OCI-LY1 (cell line): Measurements from ENCODE around the gene CCL25.

Source experiments
- H2AFZ ChIP-seq: fragments of 200-600 bp; sonication (generic), shearing (Covaris generic); 2 replicates; pipeline ENCODE4 v1.6.0; 2014; ENCODE audit warnings: antibody characterized with exemption, mild to moderate bottlenecking, low read length
- H3F3A ChIP-seq: fragments of 200-600 bp; sonication (generic), shearing (Covaris generic); 2 replicates; pipeline ENCODE4 v1.6.0; 2014; ENCODE audit warnings: mild to moderate bottlenecking, antibody characterized with exemption, low read length, moderate library complexity; ENCODE audit not compliant: insufficient read depth
- H3K27ac ChIP-seq: fragments of 200-600 bp; sonication (generic); 2 replicates; pipeline ENCODE4 v1.5.1; 2014; ENCODE audit warnings: low read length, mixed run types, mild to moderate bottlenecking, low read depth; ENCODE audit not compliant: poor library complexity, severe bottlenecking
- H3K27me3 ChIP-seq: fragments of 200-600 bp; sonication (generic); 2 replicates; pipeline ENCODE4 v1.6.0; 2014; ENCODE audit warnings: antibody characterized with exemption, mild to moderate bottlenecking, low read length, moderate library complexity; ENCODE audit not compliant: insufficient read depth
- H3K36me3 ChIP-seq: fragments of 200-600 bp; sonication (generic); 2 replicates; pipeline ENCODE4 v1.6.1; 2014; ENCODE audit warnings: mild to moderate bottlenecking, antibody characterized with exemption, low read length, moderate library complexity, mixed read lengths; ENCODE audit not compliant: insufficient read depth
- H3K4me1 ChIP-seq: fragments of 200-600 bp; sonication (generic); 2 replicates; pipeline ENCODE4 v1.5.1; 2014; ENCODE audit warnings: mild to moderate bottlenecking, low read length, moderate library complexity; ENCODE audit not compliant: insufficient read depth, severe bottlenecking
- H3K4me2 ChIP-seq: fragments of 200-600 bp; sonication (generic), shearing (Covaris generic); 2 replicates; pipeline ENCODE4 v1.6.1; 2014; ENCODE audit warnings: low read length
- H3K4me3 ChIP-seq: fragments of 200-600 bp; sonication (generic); 2 replicates; pipeline ENCODE4 v1.5.1; 2014; ENCODE audit warnings: low read length, low read depth, mild to moderate bottlenecking, mixed read lengths; ENCODE audit not compliant: poor library complexity, severe bottlenecking
- H3K79me2 ChIP-seq: fragments of 200-600 bp; shearing (Covaris generic); 2 replicates; pipeline ENCODE4 v1.6.1; 2016; ENCODE audit warnings: mixed run types, low read length, mixed read lengths; ENCODE audit not compliant: insufficient read depth
- H3K9ac ChIP-seq: fragments of 200-600 bp; sonication (generic), shearing (Covaris generic); 2 replicates; pipeline ENCODE4 v1.6.1; 2014; ENCODE audit warnings: mild to moderate bottlenecking, low read length, mixed read lengths
- H3K9me2 ChIP-seq: fragments of 200-600 bp; sonication (generic), shearing (Covaris generic); 2 replicates; pipeline ENCODE4 v1.6.1; 2014; ENCODE audit warnings: low read depth, mild to moderate bottlenecking, low read length, mixed read lengths
- H3K9me3 ChIP-seq: fragments of 200-600 bp; shearing (Covaris generic); 2 replicates; pipeline ENCODE4 v1.6.1; 2014; ENCODE audit warnings: low read length, mixed read lengths
- H4K20me1 ChIP-seq: fragments of 200-600 bp; sonication (generic), shearing (Covaris generic); 2 replicates; pipeline ENCODE4 v1.6.0; 2016; ENCODE audit warnings: mild to moderate bottlenecking, low read length; ENCODE audit not compliant: insufficient read depth
- EZH2 ChIP-seq: fragments of 200-600 bp; sonication (generic), shearing (Covaris generic); IDR thresholded peaks from 2 replicates; pipeline ENCODE4 v1.8.0; 2017; ENCODE audit warnings: borderline replicate concordance, mixed run types, mild to moderate bottlenecking, antibody characterized with exemption, low read length, moderate library complexity, mixed read lengths
- TF ChIP-seq, protein P1 (sequence below): fragments of 200-600 bp; sonication (generic), shearing (Covaris generic); IDR thresholded peaks from 2 replicates; pipeline ENCODE4 v1.5.1; 2017; ENCODE audit warnings: mild to moderate bottlenecking, antibody characterized with exemption, low read length, moderate library complexity, mixed read lengths

The CCL25 gene

DNA sequence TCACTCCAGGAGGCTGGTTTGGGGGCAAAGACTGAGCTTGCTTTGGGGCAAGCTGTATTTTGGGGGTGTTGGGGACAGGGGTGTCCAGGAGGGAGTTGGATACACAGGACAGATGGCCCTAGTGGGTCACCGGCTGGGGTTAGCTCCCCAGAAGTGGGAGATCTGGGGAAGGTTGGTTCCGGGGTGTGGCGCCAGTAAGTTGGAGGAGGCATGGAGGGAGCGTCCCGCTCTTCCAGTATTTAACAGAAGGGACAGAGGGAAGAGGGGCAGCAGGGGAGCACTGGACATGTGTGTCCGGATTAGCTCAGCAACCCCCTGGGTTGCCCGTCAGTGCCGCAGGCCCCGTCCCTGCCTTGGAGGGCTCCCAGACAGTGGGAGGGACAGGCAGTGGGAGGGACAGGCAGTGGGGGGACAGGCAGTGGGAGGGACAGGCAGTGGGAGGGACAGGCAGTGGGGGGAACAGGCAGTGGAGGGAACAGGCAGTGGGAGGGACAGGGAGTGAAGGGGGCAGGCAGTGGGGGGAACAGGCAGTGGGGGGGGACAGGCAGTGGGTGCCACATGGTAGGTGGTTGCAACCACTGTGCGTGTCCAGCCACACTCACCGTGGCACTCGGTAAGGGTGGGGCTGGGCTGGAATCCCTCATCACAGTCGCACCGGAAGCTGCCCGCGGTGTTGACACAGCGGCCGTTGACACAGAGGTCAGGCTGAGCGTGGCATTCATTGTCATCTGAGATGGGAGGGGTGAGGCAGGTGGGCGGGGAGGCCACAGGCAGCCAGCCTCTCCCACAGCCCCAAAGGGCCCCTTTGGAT lies 33.2 kb downstream of the CCL25 start:
- Histone ChIP-seq H2AFZ (no peak overlapping the region), H3K36me3 (no peaks in the 10 kb centered on the region), H3K79me2 (no peaks in the 10 kb centered on the region), H3K9me3 (no peaks in the 10 kb centered on the region; the same call in 1 of the 2 replicates), H3K4me1 (no peaks in the 10 kb centered on the region), H3F3A (no peaks in the 10 kb centered on the region), H3K27me3 (no peaks in the 10 kb centered on the region; the same call in 1 of the 2 replicates), H3K4me2 (no peak overlapping the region), H3K9ac (no peak overlapping the region), H4K20me1 (no peaks in the 10 kb centered on the region), H3K27ac (no peak overlapping the region), H3K4me3 (no peak overlapping the region), H3K9me2 (no peaks in the 10 kb centered on the region)
- no peak for TF ChIP-seq EZH2
- TF ChIP-seq, protein P1, sequence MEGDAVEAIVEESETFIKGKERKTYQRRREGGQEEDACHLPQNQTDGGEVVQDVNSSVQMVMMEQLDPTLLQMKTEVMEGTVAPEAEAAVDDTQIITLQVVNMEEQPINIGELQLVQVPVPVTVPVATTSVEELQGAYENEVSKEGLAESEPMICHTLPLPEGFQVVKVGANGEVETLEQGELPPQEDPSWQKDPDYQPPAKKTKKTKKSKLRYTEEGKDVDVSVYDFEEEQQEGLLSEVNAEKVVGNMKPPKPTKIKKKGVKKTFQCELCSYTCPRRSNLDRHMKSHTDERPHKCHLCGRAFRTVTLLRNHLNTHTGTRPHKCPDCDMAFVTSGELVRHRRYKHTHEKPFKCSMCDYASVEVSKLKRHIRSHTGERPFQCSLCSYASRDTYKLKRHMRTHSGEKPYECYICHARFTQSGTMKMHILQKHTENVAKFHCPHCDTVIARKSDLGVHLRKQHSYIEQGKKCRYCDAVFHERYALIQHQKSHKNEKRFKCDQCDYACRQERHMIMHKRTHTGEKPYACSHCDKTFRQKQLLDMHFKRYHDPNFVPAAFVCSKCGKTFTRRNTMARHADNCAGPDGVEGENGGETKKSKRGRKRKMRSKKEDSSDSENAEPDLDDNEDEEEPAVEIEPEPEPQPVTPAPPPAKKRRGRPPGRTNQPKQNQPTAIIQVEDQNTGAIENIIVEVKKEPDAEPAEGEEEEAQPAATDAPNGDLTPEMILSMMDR: no peak

DNA sequence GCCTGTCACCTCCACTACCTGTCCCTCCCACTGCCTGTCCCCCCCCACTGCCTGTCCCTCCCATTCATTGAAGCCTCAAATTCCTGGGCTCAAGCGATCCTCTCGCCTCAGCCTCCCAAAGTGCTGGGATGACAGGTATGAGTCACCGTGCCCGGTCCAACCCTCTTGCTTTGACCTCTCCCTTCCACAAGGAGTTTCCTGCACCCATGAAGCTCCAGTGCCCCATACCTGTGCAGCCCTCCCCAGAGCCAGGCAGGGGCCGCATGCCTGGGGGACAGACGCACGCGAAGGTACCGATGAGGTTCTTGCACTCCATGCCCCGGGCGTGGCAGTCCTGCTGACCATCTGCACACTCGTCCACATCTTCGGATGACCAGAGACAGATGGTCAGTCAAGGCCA lies 34.3 kb downstream of the CCL25 start:
- Histone ChIP-seq H3K36me3 (no peaks in the 10 kb centered on the region), H3K9me3 (no peaks in the 10 kb centered on the region; the same call in 1 of the 2 replicates), H4K20me1 (no peaks in the 10 kb centered on the region), H2AFZ (no peak overlapping the region), H3K27me3 (no peaks in the 10 kb centered on the region; the same call in 1 of the 2 replicates), H3K9ac (no peak overlapping the region), H3F3A (no peaks in the 10 kb centered on the region), H3K27ac (no peak overlapping the region), H3K9me2 (no peaks in the 10 kb centered on the region), H3K4me1 (no peaks in the 10 kb centered on the region), H3K4me2 (no peak overlapping the region), H3K4me3 (no peak overlapping the region), H3K79me2 (no peaks in the 10 kb centered on the region)
- TF ChIP-seq EZH2: no peak
- TF ChIP-seq, protein P1: no peak

DNA sequence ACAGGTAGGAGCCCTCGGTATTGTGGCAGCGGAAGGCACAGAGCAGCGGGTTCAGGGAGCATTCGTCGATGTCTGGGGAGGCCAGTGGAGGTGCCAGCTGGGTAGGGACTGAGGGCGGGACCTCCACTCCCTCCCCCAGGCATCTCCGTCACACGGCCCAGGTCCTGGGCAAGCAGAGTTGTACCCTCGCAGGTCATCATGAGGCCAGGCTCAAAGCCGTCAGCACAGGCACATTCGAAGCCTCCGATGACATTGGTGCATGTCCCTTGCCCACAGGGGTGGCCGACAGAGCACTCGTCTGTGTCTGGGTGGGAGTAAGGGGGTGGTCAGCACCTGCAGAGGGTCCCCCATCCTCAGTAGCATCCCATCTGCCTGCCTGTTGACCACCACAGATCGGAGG lies 35.3 kb downstream of the CCL25 start:
- no peaks in the 10 kb centered on the region for H3K36me3 ChIP-seq
- H3K9me2 ChIP-seq: no peaks in the 10 kb centered on the region
- no peaks in the 10 kb centered on the region for H3K79me2 ChIP-seq
- H3F3A ChIP-seq: no peaks in the 10 kb centered on the region
- H2AFZ ChIP-seq: no peak overlapping the region
- H3K9me3 ChIP-seq: no peaks in the 10 kb centered on the region; the same call in 1 of the 2 replicates
- no peaks in the 10 kb centered on the region for H4K20me1 ChIP-seq
- no peak overlapping the region for H3K4me3 ChIP-seq
- no peaks in the 10 kb centered on the region; the same call in 1 of the 2 replicates for H3K27me3 ChIP-seq
- H3K27ac ChIP-seq: no peak overlapping the region
- no peak overlapping the region for H3K9ac ChIP-seq
- H3K4me1 ChIP-seq: no peaks in the 10 kb centered on the region
- TF ChIP-seq, protein P1: no peak
- TF ChIP-seq EZH2: no peak
- H3K4me2 ChIP-seq: no peak overlapping the region
